ENCODE measurements around the gene DUSP28.

DNA sequence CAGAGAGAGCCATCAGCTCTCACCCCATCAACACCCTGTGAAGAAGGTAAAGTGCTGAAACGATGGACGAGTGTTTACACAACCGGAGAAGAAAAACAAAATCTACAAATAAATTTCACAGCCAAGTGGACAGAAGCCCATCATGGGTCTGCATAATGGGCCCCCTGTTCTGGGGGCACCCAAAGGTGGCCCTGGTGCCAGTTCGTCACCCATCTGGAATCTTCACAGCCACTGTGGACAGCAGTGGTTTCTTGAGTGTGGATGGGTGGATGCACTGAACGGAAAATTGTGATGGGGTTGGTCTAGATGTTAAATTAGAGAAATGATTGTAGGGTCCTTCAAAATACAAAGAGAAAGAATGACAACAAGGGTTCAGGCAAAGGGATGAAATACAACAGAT is 41.2 kb upstream of the DUSP28 start:
- TF ChIP-seq, protein P1, sequence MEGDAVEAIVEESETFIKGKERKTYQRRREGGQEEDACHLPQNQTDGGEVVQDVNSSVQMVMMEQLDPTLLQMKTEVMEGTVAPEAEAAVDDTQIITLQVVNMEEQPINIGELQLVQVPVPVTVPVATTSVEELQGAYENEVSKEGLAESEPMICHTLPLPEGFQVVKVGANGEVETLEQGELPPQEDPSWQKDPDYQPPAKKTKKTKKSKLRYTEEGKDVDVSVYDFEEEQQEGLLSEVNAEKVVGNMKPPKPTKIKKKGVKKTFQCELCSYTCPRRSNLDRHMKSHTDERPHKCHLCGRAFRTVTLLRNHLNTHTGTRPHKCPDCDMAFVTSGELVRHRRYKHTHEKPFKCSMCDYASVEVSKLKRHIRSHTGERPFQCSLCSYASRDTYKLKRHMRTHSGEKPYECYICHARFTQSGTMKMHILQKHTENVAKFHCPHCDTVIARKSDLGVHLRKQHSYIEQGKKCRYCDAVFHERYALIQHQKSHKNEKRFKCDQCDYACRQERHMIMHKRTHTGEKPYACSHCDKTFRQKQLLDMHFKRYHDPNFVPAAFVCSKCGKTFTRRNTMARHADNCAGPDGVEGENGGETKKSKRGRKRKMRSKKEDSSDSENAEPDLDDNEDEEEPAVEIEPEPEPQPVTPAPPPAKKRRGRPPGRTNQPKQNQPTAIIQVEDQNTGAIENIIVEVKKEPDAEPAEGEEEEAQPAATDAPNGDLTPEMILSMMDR (IDR thresholded peaks at IDR 0.05; ENCODE audit: low read length): no peak
- TF ChIP-seq EZH2 (IDR thresholded peaks at IDR 0.05; ENCODE audit: borderline replicate concordance, low read length): no peak

Measured in OCI-LY1 (cell line).